HG03378 (cell line): Measurements from ENCODE around the gene IFI6.

Experiments
- ATAC-seq: cut with Tn5 transposase; IDR thresholded peaks from one replicate; pipeline ENCODE4 v1.9.1; 2021; ENCODE audit warnings: mild to moderate bottlenecking, moderate library complexity; ENCODE audit not compliant: unreplicated experiment

Gene IFI6

GRCh38 chr1:27676410-27676809 is 4.4 kb upstream of the IFI6 start:
- no peak for ATAC-seq

GRCh38 chr1:27672750-27673112 is 739 bp upstream of the IFI6 start:
- ATAC-seq = no peak

GRCh38 chr1:27669876-27670275 is 2.1 kb downstream of the IFI6 start:
- no peak for ATAC-seq

GRCh38 chr1:27668808-27669723 is 2.9 kb downstream of the IFI6 start:
- ATAC-seq = no peak

GRCh38 chr1:27668121-27668807 is 3.7 kb downstream of the IFI6 start:
- ATAC-seq = no peak

GRCh38 chr1:27666791-27667254 is 5.2 kb downstream of the IFI6 start:
- ATAC-seq = no peak

- ATAC-seq = no peak
These were observed 5.7 kb downstream of the IFI6 start for GRCh38 chr1:27666294-27666693.

GRCh38 chr1:27665016-27665651 is 6.9 kb downstream of the IFI6 start:
- ATAC-seq = no peak

GRCh38 chr1:27664291-27664690 is 7.7 kb downstream of the IFI6 start:
- ATAC-seq = no peak

- ATAC-seq = peak; percentile 42
These were observed 9.1 kb downstream of the IFI6 start for GRCh38 chr1:27662707-27663393.

- ATAC-seq = no peak
These were observed 9.7 kb downstream of the IFI6 start for GRCh38 chr1:27662261-27662660.

GRCh38 chr1:27661412-27662075 is 10.4 kb downstream of the IFI6 start:
- ATAC-seq = no peak

- ATAC-seq = no peak
These were observed 11.6 kb downstream of the IFI6 start for GRCh38 chr1:27660300-27660835.

GRCh38 chr1:27659497-27660299 is 12.3 kb downstream of the IFI6 start:
- ATAC-seq = peak; percentile 47

GRCh38 chr1:27658951-27659496 is 13.0 kb downstream of the IFI6 start:
- ATAC-seq = peak; percentile 25

- no peak for ATAC-seq
These were observed 15.7 kb downstream of the IFI6 start for GRCh38 chr1:27656157-27656893.

GRCh38 chr1:27655151-27655937 is 16.6 kb downstream of the IFI6 start:
- ATAC-seq = no peak
